ENCODE data around the gene ITIH4. TPM values are rescaled to one million over a fixed set of nuclear protein-coding genes. Genes with fewer than 3 reads are reported as not detected.
A peak's percentile ranks its signal among the peaks of the same experiment; 100 is the strongest.

The ITIH4 gene
- polyA plus RNA-seq, 1 of the 3 experiments (the other 2 are of a cell fraction): 2.0 TPM

- Histone ChIP-seq H3K36me3 (replicated peaks in 1 of 2; ENCODE audit: control insufficient read depth in 1 of 2, insufficient read depth in 2 of 2, low read length in 1 of 2) (no peaks in the 10 kb centered on the region), H3K27me3 (ENCODE audit: insufficient read depth) (peaks cover 13% of the 10 kb centered on the region; the same call in 1 of the 2 replicates), H3K4me2 (no peak overlapping the region), H3K4me3 (ENCODE audit: low read depth in 2 of 2, low read length in 1 of 2) (no peak overlapping the region), H3K9me2 (no peaks in the 10 kb centered on the region), H2AFZ (ENCODE audit: low read depth) (no peak overlapping the region), H3K79me2 (ENCODE audit: insufficient read depth) (no peaks in the 10 kb centered on the region), H3K4me1 (ENCODE audit: control insufficient read depth in 1 of 2, insufficient read depth in 2 of 2, low read depth in 1 of 2, low read length in 1 of 2) (peaks cover 0 to 10% of the 10 kb centered on the region in 2 experiments; a peak in 1 of 4 replicates), H3F3A (replicated peaks; ENCODE audit: insufficient read depth) (no peaks in the 10 kb centered on the region), H4K20me1 (ENCODE audit: insufficient read depth) (no peaks in the 10 kb centered on the region), H3K9me3 (no peaks in the 10 kb centered on the region), H3K27ac (ENCODE audit: low read depth in 2 of 2, low read length in 1 of 2) (no peak overlapping the region; a peak in 1 of 4 replicates), H3K9ac (no peak overlapping the region)
- DNase-seq: peak; percentile 10
- WGBS (ENCODE audit: low lambda C conversion rate): 47% methylated on average over 6 of the region's 8 CpGs
- TF ChIP-seq SMC3 (IDR thresholded peaks at IDR 0.05; ENCODE audit: low read depth, low read length) (no peak), EP300 (IDR thresholded peaks at IDR 0.05; ENCODE audit: borderline replicate concordance in 1 of 2, low read depth in 1 of 2, low read length in 1 of 2) (no peak), REST (IDR thresholded peaks at IDR 0.05; ENCODE audit: low read depth, low read length) (no peak), EZH2phosphoT487 (IDR thresholded peaks at IDR 0.05; ENCODE audit: borderline replicate concordance, low read depth) (no peak), MXI1 (IDR thresholded peaks at IDR 0.05; ENCODE audit: low read depth, low read length) (no peak), YY1 (IDR thresholded peaks at IDR 0.05; ENCODE audit: low read depth) (no peak)
- TF ChIP-seq, protein P1, sequence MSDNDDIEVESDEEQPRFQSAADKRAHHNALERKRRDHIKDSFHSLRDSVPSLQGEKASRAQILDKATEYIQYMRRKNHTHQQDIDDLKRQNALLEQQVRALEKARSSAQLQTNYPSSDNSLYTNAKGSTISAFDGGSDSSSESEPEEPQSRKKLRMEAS (IDR thresholded peaks at IDR 0.05; ENCODE audit: low read depth): no peak
- CTCF ChIA-PET: no interaction called here
- POLR2A ChIA-PET: no interaction called here
Measured at GRCh38 chr3:52775877-52776276, 54.6 kb downstream of the ITIH4 start.

- peak; percentile 14 for DNase-seq
- Histone ChIP-seq H4K20me1 (ENCODE audit: insufficient read depth) (no peaks in the 10 kb centered on the region), H3K9ac (no peak overlapping the region), H3K9me3 (no peaks in the 10 kb centered on the region), H3K4me1 (ENCODE audit: control insufficient read depth in 1 of 2, insufficient read depth in 2 of 2, low read depth in 1 of 2, low read length in 1 of 2) (peaks cover 0 to 10% of the 10 kb centered on the region in 2 experiments; a peak in 1 of 4 replicates), H3F3A (replicated peaks; ENCODE audit: insufficient read depth) (no peaks in the 10 kb centered on the region), H3K36me3 (replicated peaks in 1 of 2; ENCODE audit: control insufficient read depth in 1 of 2, insufficient read depth in 2 of 2, low read length in 1 of 2) (no peaks in the 10 kb centered on the region), H3K4me2 (no peak overlapping the region), H3K27ac (ENCODE audit: low read depth in 2 of 2, low read length in 1 of 2) (no peak overlapping the region; a peak in 1 of 4 replicates), H3K27me3 (ENCODE audit: insufficient read depth) (peaks cover 9% of the 10 kb centered on the region; the same call in 1 of the 2 replicates), H3K4me3 (ENCODE audit: low read depth in 2 of 2, low read length in 1 of 2) (no peak overlapping the region), H3K79me2 (ENCODE audit: insufficient read depth) (peaks cover 2% of the 10 kb centered on the region; the same call in 1 of the 2 replicates), H2AFZ (ENCODE audit: low read depth) (no peak overlapping the region), H3K9me2 (no peaks in the 10 kb centered on the region)
- ChIA-PET CTCF (no interaction called here), POLR2A (interaction anchor here (0.6 kb wide), 1 partner anchor 739 kb away, joined by 3 read pairs; no protein-coding TSS in a partner anchor)
- TF ChIP-seq, protein P2, sequence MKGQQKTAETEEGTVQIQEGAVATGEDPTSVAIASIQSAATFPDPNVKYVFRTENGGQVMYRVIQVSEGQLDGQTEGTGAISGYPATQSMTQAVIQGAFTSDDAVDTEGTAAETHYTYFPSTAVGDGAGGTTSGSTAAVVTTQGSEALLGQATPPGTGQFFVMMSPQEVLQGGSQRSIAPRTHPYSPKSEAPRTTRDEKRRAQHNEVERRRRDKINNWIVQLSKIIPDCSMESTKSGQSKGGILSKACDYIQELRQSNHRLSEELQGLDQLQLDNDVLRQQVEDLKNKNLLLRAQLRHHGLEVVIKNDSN (IDR thresholded peaks at IDR 0.05; ENCODE audit: borderline replicate concordance, low read depth): no peak
- no peak for TF ChIP-seq RFX5 (IDR thresholded peaks at IDR 0.05; ENCODE audit: low read length)
- TF ChIP-seq, protein P3, sequence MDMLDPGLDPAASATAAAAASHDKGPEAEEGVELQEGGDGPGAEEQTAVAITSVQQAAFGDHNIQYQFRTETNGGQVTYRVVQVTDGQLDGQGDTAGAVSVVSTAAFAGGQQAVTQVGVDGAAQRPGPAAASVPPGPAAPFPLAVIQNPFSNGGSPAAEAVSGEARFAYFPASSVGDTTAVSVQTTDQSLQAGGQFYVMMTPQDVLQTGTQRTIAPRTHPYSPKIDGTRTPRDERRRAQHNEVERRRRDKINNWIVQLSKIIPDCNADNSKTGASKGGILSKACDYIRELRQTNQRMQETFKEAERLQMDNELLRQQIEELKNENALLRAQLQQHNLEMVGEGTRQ (IDR thresholded peaks at IDR 0.05; ENCODE audit: borderline replicate concordance, low read depth, low read length): no peak
- WGBS (ENCODE audit: low lambda C conversion rate): 51% methylated on average over 6 of the region's 6 CpGs
Measured at GRCh38 chr3:52774901-52775864, 55.3 kb downstream of the ITIH4 start.

Data from SK-N-SH (cell line).